ENCODE results near the gene TIMP2. TPM values are rescaled to one million over a fixed set of nuclear protein-coding genes. Genes with fewer than 3 reads are reported as not detected.
"Not testable (repeated sequence)": the region's sequence is repeated elsewhere in the genome, so short reads cannot be mapped to it uniquely, and the experiment has no call there.

The TIMP2 gene
- total RNA-seq, 1 experiment from 2014 or later, result 166 TPM

DNA sequence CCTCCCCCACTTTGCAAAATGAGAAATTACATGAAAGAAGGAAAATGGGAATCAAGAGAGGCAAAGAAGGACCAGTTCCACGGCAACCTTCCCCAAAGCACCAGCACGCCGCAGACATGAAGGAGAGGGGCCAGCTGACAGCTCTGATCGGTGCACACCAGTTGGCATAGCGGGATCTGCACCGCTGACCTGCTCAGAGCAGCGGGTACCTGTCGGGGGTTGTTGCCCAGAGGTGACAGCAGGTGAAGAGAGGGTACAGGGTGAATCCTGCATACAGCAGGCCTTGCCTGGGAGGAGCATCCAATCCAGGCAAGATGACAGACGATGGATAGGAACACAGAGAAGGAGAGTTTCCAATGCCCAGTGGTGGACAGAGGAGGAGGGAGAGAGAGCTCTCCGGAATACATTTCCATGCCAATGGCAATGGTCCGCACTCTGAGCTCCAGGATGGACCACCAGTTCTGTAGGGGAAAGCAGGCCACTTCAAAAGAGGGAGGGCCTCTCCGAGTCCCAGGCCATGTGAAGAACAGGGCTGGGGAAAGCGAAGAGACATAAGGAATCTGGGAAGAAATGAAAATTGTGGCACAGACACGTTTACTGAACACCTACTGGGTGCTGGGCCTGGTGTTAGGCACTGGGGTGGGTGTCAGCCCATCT, 46.2 kb downstream of the TIMP2 start:
- Histone ChIP-seq H3K9me3 (replicated peaks) (no peaks in the 10 kb centered on the region), H3K36me3 (peaks cover 37% of the 10 kb centered on the region), H3K4me3 (peak overlapping the region; percentile 10), H3K4me1 (replicated peaks) (peaks cover 76% of the 10 kb centered on the region), H3K27me3 (replicated peaks) (no peaks in the 10 kb centered on the region), H3K27ac (peak overlapping the region; percentile 87)
- DNase-seq (ENCODE audit: low read depth in 1 of 2, low spot score in 2 of 2), result no peak

GRCh38 chr17:78878261-78878660, 46.9 kb downstream of the TIMP2 start:
- H3K4me1 ChIP-seq (replicated peaks), result peaks cover 72% of the 10 kb centered on the region
- H3K36me3 ChIP-seq, result peaks cover 44% of the 10 kb centered on the region
- DNase-seq (ENCODE audit: low read depth in 1 of 2, low spot score in 2 of 2), result no peak
- no peak overlapping the region for H3K27ac ChIP-seq
- H3K4me3 ChIP-seq, result no peak overlapping the region
- no peaks in the 10 kb centered on the region for H3K27me3 ChIP-seq (replicated peaks)
- no peaks in the 10 kb centered on the region for H3K9me3 ChIP-seq (replicated peaks)

DNA sequence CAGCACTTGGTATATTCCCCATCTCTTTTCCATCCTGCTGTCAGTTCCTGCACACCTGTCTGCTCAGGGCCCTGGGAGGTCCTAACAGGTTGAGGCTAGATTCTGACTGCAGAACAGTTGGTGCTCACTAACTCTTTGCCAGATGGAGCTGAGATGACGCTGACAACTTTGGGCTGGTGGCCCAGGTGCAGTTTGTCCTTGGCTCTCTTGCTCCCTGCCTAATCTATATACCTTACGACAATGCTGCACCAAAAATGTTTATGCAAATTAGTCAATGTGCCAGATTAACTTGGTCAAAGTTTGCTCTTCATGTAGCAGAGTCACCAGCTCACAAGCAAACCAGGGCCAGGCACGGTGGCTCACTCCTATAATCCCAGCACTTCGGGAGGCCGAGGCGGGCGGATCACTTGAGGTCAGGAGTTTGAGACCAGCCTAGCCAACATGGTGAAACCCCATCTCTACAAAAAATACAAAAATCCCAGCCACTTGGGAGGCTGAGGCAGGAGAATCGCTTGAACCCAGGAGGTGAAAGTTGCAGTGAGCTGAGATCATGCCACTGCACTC, 48.2 kb downstream of the TIMP2 start:
- DNase-seq (ENCODE audit: low read depth in 1 of 2, low spot score in 2 of 2); H3K27ac ChIP-seq; H3K27me3 ChIP-seq (replicated peaks); H3K9me3 ChIP-seq (replicated peaks); H3K4me3 ChIP-seq: not testable (repeated sequence)
- peaks cover 47% of the 10 kb centered on the region for H3K36me3 ChIP-seq
- H3K4me1 ChIP-seq (replicated peaks), result peaks cover 60% of the 10 kb centered on the region

DNA sequence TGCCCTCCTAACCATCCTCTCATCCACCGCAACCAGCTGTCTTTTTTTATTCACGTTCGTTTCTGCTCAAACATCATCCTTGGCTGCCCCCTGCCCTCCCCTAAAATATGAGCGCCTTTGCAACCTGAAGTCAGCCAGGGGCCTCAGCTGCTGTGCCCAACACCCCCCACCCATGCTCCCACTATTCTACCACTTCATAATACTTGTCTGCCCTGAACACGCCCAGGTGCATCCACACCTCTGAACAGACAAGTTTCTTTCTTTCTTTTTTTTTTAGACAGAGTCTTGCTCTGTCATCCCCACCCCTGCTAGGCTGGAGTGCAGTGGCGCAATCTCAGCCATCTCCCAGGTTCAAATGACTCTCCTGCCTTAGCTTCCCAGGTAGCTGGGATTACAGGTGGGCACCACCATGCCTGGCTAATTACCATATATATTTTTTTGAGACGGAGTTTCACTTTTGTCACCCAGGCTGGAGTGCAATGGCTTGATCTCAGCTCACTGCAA, 49.0 kb downstream of the TIMP2 start:
- peaks cover 45% of the 10 kb centered on the region for H3K36me3 ChIP-seq
- DNase-seq (ENCODE audit: low read depth in 1 of 2, low spot score in 2 of 2), result no peak
- peaks cover 56% of the 10 kb centered on the region for H3K4me1 ChIP-seq (replicated peaks)
- H3K27me3 ChIP-seq (replicated peaks), result no peaks in the 10 kb centered on the region
- H3K9me3 ChIP-seq (replicated peaks), result no peaks in the 10 kb centered on the region
- peak overlapping the region; percentile 61 for H3K27ac ChIP-seq
- no peak overlapping the region for H3K4me3 ChIP-seq

- Histone ChIP-seq H3K9me3 (replicated peaks) (no peaks in the 10 kb centered on the region), H3K4me3 (no peak overlapping the region), H3K36me3 (peaks cover 52% of the 10 kb centered on the region), H3K27me3 (replicated peaks) (no peaks in the 10 kb centered on the region), H3K27ac (peak overlapping the region; percentile 61), H3K4me1 (replicated peaks) (peaks cover 51% of the 10 kb centered on the region)
- DNase-seq (ENCODE audit: low read depth in 1 of 2, low spot score in 2 of 2), result peak; percentile 67 to 73
These were observed 49.7 kb downstream of the TIMP2 start for GRCh38 chr17:78875363-78876093.

GRCh38 chr17:78873519-78874340, 51.5 kb downstream of the TIMP2 start:
- no peak overlapping the region for H3K4me3 ChIP-seq
- no peaks in the 10 kb centered on the region for H3K9me3 ChIP-seq (replicated peaks)
- H3K4me1 ChIP-seq (replicated peaks), result peaks cover 37% of the 10 kb centered on the region
- H3K36me3 ChIP-seq, result peaks cover 61% of the 10 kb centered on the region
- no peaks in the 10 kb centered on the region for H3K27me3 ChIP-seq (replicated peaks)
- no peak overlapping the region for H3K27ac ChIP-seq
- no peak for DNase-seq (ENCODE audit: low read depth in 1 of 2, low spot score in 2 of 2)

DNA sequence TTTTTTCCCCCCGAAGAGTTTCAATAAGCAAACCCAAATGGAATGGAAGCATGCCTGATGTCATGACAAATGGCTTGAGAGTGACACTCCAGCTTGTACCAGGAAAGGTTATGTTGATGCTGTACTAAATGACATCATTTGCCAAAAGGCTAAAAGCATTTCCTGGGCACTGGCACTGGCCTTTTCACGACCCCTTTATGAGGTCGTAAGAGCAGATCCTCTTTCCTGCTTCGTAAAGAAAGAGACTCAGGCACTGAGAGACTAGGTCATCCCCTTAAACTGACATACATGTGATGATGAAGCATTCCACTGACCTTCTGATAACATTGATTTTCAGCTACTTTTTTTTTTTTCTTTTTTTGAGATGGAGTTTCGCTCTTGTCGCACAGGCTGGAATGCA, 52.7 kb downstream of the TIMP2 start:
- H3K27ac ChIP-seq, result no peak overlapping the region
- peaks cover 37% of the 10 kb centered on the region for H3K4me1 ChIP-seq (replicated peaks)
- no peaks in the 10 kb centered on the region for H3K27me3 ChIP-seq (replicated peaks)
- H3K4me3 ChIP-seq, result no peak overlapping the region
- H3K36me3 ChIP-seq, result peaks cover 66% of the 10 kb centered on the region
- no peak for DNase-seq (ENCODE audit: low read depth in 1 of 2, low spot score in 2 of 2)
- no peaks in the 10 kb centered on the region for H3K9me3 ChIP-seq (replicated peaks)

- no peak for DNase-seq (ENCODE audit: low read depth in 1 of 2, low spot score in 2 of 2)
- H3K27ac ChIP-seq, result no peak overlapping the region
- H3K9me3 ChIP-seq (replicated peaks), result no peaks in the 10 kb centered on the region
- no peak overlapping the region for H3K4me3 ChIP-seq
- H3K4me1 ChIP-seq (replicated peaks), result peaks cover 32% of the 10 kb centered on the region
- H3K27me3 ChIP-seq (replicated peaks), result no peaks in the 10 kb centered on the region
- peaks cover 64% of the 10 kb centered on the region for H3K36me3 ChIP-seq
These were observed 54.6 kb downstream of the TIMP2 start for GRCh38 chr17:78870621-78871020.

DNA sequence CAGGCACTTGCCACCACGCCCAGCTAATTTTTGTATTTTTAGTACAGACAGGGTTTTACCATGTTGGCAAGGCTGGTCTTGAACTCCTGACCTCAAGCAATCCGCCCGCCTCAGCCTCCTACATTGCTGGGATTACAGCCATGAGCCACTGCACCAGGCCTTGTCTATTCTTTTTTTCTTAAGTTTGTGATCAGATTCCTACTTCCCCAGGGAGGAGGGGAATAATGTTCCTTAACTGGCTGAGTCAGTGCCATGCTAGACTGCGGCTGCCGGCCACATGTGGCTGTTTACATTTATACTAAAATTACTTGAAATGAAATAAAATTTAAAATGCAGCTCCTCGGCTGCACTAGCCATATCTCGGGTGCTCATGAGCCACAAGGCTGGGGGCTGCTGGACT, 56.8 kb downstream of the TIMP2 start:
- peak overlapping the region; percentile 49 for H3K27ac ChIP-seq
- peaks cover 71% of the 10 kb centered on the region for H3K36me3 ChIP-seq
- H3K4me1 ChIP-seq (replicated peaks), result peaks cover 23% of the 10 kb centered on the region

DNA sequence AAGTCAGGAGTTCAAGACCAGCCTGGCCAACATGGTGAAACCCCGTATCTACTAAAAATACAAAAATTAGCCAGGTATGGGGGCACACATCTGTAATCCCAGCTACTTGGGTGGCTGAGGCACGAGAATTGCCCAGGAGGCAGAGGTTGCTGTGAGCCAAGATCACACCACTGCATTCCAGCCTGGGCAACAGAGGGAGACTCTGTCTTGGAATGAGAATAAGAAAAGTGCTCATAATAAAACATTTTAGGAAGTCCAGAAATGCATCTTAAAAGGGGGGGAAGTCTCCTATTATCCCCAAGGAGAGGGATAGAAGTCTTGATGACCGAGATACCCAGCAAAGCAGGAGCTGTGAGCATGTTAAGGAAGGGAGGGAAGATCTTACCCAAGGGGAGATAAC, 58.1 kb downstream of the TIMP2 start:
- not testable (repeated sequence) for H3K27me3 ChIP-seq (replicated peaks); DNase-seq (ENCODE audit: low read depth in 1 of 2, low spot score in 2 of 2); H3K9me3 ChIP-seq (replicated peaks); H3K4me3 ChIP-seq; H3K27ac ChIP-seq
- Histone ChIP-seq H3K4me1 (replicated peaks) (peaks cover 32% of the 10 kb centered on the region), H3K36me3 (peaks cover 59% of the 10 kb centered on the region)

More for the DNA sequence above, 56.8 kb downstream of the TIMP2 start:
- DNase-seq (ENCODE audit: low read depth in 1 of 2, low spot score in 2 of 2), result peak; percentile 73 to 74
- H3K27me3 ChIP-seq (replicated peaks), result no peaks in the 10 kb centered on the region
- H3K4me3 ChIP-seq, result no peak overlapping the region
- H3K9me3 ChIP-seq (replicated peaks), result no peaks in the 10 kb centered on the region

DNA sequence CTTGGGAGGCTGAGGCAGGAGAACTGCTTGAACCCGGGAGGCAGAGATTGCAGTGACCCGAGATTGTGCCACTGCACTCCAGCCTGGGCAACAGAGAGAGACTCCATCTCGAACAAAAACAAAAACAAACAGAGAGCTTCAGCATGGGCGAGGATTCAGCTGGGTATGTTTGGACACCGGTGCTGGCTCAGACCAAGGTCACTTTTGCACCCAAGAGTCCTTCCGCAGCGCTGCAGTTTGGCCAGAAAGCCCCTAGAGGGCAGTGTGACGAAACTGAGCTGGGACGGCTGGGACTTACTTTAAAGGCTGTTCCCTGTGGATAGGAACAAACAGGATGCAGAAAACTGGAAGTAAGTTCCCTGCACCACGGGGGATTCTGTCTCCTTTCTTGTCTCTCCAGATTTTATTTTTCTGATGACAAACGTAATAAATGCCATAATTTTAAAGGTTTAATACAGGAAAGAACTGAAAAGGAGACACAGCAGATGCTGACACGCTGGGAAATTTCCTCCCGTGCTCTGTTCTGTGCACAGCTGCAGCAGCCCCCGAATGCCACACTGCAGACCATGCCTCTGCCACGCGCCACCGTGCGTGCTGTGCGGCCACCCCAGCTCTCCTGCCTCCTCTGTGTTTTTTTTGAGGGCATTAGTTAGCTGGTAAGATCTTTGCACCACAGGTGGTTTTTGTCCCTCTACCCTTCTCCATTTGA, 59.4 kb downstream of the TIMP2 start:
- peak; percentile 89 to 92 for DNase-seq (ENCODE audit: low read depth in 1 of 2, low spot score in 2 of 2)
- peaks cover 56% of the 10 kb centered on the region for H3K36me3 ChIP-seq
- H3K27me3 ChIP-seq (replicated peaks), result no peaks in the 10 kb centered on the region
- no peak overlapping the region for H3K27ac ChIP-seq
- H3K4me1 ChIP-seq (replicated peaks), result peaks cover 42% of the 10 kb centered on the region
- H3K9me3 ChIP-seq (replicated peaks), result no peaks in the 10 kb centered on the region
- no peak overlapping the region for H3K4me3 ChIP-seq

GRCh38 chr17:78864117-78864516, 61.1 kb downstream of the TIMP2 start:
- no peaks in the 10 kb centered on the region for H3K9me3 ChIP-seq (replicated peaks)
- H3K27ac ChIP-seq, result no peak overlapping the region
- H3K4me1 ChIP-seq (replicated peaks), result peaks cover 42% of the 10 kb centered on the region
- DNase-seq (ENCODE audit: low read depth in 1 of 2, low spot score in 2 of 2), result no peak
- H3K36me3 ChIP-seq, result peaks cover 45% of the 10 kb centered on the region
- H3K4me3 ChIP-seq, result no peak overlapping the region
- no peaks in the 10 kb centered on the region for H3K27me3 ChIP-seq (replicated peaks)

All from SJSA1 (cell line).